NCI-H446 treated with DMSO at 0.1 percent for 48 hours (cell line): ENCODE data around the gene CT83.

ENCODE experiments used
- DNase-seq: peaks from one replicate; lab custom pipeline; 2025; lab: John Stamatoyannopoulos, UW

Gene CT83, protein sequence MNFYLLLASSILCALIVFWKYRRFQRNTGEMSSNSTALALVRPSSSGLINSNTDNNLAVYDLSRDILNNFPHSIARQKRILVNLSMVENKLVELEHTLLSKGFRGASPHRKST

DNA sequence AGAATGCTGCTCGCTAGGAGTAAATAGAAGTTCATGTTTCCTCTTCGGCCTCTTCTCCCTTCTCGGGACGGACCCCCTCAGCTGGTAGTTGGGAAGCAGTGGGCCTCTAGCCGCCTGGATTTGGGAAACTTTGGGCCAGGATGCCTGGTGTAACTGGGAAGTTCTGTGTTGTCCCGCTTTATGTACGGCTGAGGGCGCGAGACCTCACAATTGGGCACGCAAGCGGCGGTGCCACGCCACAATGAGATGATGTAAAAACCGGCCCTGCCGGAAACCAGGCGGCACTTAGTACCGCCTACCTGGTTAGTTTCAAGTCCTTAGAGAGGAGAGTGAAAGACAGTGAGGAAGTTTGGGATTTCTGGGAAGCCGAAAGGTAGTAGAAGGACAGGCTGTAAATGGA lies at the start of gene CT83:
Gene CT83, minus strand, starts transcription at position 155 of the 400 bp plus-strand sequence. Its CDS starts 120 bp downstream, at position 35.
- no peak for DNase-seq

DNA sequence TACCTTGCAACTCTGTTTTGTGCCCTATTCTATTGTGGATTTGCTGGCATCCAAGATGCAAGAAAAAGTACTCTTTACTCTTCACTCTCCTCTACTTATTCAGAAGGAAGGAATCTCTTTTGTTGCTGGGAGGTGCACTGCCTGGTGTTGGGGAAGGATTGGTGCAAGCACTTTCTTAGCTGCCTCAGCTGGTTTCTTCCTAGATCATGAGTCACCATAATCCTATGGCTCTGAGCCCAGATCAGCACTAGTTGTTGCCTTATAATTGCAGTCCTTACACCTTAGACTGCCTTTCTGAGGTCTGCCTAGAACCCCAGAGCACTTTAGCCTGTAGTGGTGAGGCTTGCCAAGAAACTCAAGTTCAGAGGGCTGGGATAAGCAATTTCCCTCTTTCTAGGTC lies 37.0 kb upstream of the CT83 start:
- no peak for DNase-seq

DNA sequence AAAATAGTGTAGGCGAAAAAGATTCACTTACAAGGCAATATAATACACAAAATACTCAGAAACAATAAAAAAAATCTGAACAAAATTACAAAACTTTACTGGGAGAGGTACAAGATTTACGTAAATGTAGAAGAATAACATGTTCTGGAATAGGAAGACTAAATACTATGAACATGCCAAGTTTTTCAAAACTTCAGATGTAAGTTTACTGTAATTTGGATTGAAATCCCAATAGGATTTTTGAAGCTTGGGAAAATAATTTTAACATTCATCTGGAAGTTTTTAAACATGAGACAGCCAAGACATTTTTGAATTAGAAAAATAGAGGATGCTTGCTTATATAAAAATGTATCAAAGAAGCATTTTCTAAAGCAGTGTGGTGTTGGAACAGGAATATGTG lies 30.5 kb upstream of the CT83 start:
- no peak for DNase-seq

DNA sequence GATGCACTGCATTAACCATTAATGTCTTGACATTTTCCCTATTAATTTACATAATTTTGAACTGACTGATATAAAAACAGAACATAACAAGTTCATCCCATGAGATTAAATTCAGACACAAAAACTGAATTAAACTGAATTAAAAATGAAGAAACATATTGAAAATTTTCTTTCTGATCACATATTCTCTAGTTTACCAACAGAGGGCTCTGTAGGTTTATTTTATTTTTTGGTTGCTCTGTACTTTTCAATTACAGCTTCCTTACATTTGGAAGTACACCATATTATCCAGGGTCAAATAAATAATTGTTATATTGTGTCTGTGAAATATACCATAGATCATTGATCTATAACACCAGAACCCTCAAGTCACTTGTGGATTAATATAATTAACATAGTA lies 27.3 kb upstream of the CT83 start:
- no peak for DNase-seq

DNA sequence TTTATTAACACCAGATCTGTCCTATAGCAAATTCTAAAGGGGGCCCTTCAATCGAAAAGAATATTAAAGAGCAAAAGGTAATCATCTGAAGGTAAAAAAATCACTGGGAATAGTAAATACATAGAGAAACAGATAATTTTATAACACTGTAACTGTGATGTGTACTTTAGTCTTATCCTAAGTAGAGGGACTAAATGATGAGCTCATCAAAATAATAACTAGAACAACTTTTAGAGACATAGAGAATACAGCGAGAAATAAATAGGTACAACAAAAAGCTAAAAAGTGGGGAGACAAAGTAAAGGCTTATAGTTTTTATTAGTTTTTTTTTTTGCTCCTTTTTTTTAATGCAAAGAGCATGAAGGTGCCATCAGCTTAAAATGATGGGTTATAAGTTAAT lies 17.3 kb upstream of the CT83 start:
- DNase-seq = no peak

DNA sequence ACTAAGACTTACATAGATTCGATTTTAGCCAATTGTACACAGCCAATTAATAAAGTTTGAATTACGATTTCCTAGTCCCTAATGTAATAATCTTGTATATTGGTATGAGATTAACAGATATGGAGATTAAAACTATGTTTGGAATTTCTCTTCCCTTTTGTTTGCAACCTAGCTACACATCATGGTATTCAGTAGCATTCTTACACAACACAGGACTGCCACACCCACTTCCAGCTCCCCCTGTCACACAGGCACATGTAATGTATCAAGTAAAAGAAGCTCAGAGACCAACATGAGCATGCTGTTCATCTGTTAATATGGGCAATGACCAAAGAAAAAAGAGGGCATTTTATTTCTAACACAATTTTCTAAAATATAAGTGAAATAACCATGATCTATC lies 13.6 kb downstream of the CT83 start:
- DNase-seq = no peak

DNA sequence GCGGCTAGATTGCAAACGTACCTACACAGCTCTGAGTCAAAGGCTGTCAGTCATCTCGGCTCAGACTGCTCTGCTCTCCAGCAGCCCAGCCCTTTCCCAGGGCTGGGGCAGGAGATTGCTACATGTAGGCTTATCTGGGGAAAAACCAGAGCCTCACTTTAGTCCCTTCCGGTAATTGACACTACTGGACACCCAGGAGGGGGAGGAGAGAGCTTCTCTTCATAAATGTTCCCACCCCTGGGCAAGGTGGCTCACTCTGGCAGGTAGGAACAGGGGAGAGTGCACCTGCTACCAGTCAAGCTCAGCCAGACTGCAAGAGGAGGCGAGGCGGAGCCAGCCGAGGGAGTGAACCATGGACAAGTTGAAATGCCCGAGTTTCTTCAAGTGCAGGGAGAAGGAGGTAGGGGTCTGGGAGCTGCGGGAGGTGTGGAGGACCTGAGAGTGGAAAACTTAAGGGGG lies 26.4 kb downstream of the CT83 start, which contains the start of gene SLC6A14:
Gene SLC6A14, plus strand, starts transcription at position 249 of the 459 bp plus-strand sequence. Its CDS starts 104 bp downstream, at position 353.
- no peak for DNase-seq

DNA sequence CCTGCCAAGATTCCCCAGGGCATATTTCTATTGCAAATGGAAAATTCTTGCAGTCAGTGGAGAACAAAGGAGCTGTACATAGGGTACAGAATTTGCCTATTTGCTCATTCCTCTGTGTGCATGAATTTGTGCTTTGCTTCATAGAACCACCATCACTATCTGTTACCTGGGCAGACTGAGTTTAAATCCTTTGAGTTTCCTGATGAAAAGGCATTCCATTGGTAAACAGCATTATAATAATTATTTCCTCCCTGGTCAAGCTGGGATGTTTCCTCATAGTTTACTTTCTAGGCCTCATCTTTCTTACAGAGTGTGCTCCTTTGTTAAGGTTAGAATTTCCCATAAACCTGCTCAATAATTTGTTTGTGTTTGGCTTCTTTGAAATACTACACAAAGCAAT lies 27.2 kb downstream of the CT83 start:
- no peak for DNase-seq

DNA sequence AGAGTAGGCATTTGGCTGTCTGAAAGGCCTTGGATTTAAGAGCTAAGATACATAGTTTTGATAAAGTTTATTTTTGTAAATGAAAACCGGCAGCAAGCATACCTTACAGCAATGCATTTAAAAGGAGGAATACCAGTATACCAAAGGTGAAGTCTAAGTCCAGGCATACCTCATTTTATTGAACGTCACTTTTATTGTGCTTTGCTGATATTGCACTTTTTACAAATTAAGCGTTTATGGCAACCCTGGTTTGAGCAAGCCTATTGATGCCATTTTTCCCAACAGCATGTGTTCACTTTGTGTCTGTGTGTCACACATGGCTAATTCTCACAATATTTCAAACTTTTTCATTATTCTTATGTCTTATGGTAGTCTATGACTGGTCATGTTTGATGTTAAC lies 34.8 kb downstream of the CT83 start:
- no peak for DNase-seq

DNA sequence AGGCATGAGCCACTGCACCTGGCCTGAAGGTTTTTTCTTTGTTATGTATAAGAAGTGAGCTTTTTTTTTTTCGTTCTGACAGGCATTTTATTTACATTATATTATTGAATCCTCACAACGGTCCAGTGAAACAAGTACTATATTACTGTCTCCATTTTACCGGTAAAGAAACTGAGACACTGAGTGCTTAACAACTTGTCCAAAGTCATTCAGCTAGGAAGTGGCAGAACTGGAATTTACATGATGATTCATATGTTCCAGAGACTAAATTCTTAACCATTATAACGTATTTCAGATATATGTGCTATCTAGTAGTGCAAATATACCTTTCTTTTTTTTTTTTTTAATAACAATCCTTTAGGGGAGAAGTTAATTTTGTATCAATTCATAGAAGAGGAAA lies 44.8 kb downstream of the CT83 start:
- DNase-seq = no peak

DNA sequence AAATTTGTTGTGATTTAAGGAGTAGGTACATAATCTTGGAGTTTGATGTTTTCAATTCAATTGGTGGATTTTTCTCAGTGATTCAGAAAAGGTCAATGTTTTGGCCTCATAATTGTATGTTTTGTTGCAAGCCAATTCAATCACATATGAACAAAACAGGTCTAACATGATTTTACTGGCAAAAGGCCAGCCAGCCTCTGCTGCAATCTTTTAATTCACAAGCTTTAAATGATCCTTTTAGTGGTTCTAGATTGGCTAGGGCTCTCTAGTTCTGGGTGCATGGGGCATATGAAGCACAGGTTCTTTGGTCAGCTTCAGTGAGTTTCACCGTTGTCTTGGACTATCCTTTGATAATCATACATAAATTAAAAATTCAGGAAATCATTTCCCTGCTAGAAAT lies 45.6 kb downstream of the CT83 start:
- DNase-seq = no peak

DNA sequence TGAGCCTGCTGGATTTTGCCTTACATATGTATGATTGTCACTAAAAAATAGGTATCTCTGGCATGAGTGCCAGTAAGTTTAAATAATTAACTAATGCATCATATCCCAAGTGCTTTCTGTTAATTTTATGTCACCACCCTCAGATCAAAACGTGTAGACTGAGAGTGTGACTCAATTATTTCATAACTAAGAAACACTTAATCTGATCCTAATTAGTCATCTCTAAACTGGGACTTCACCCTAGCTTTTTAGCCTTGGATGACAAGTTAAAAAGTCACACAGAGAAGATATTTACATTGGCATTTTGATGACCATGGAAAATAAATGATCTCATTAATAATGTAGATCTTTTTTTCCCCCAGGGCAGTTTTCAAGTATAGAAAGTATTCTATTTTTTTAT lies 49.5 kb downstream of the CT83 start:
- DNase-seq = no peak
